ENCODE measurements around the gene LINC00237. TPM values are rescaled to one million over a fixed set of nuclear protein-coding genes. Genes with fewer than 3 reads are reported as not detected.

LINC00237 gene
- total RNA-seq = 10.8 TPM

GRCh38 chr20:21106171-21107017 is at the start of gene LINC00237:
LINC00237 (minus strand) TSS chr20:21106358.

GRCh38 chr20:21125849-21126580 is 19.9 kb upstream of the LINC00237 start, which contains the start of gene KIZ:
KIZ (plus strand) TSS chr20:21126082; CDS start chr20:21126116, 34 bp downstream.

Small RNA genes within 50 kb of the gene (small RNA-seq; reads per million reads assigned to genes)
- gene RNA5SP477 = not detected

Other genes with a start within 250 kb of the LINC00237 start
- gene KIZ, start 19.7 kb upstream of the LINC00237 start, total RNA-seq = 15.7 TPM
- 65.5 TPM for gene XRN2, start 197.0 kb upstream of the LINC00237 start, total RNA-seq